Skeletal muscle satellite cell (primary cell): ENCODE measurements around the gene PPP1R10.

Experiments used
- H3K27me3 ChIP-seq: 2 replicates; pipeline ENCODE4 v1.7.0; 2013; ENCODE audit warnings: low read length; ENCODE audit not compliant: control insufficient read depth, insufficient read depth
- H3K36me3 ChIP-seq: 2 replicates; pipeline ENCODE4 v1.7.0; 2013; ENCODE audit warnings: mild to moderate bottlenecking, control low read depth, low read length; ENCODE audit not compliant: insufficient read depth
- H3K4me1 ChIP-seq: 2 replicates; pipeline ENCODE4 v1.7.0; 2013; ENCODE audit warnings: low read length; ENCODE audit not compliant: control insufficient read depth, insufficient read depth
- H3K4me2 ChIP-seq: 2 replicates; pipeline ENCODE4 v1.7.0; 2013; ENCODE audit warnings: mild to moderate bottlenecking, low read length
- H3K4me3 ChIP-seq: 2 replicates; pipeline ENCODE4 v1.7.0; 2013; ENCODE audit warnings: low read length
- H3K9ac ChIP-seq: 2 replicates; pipeline ENCODE4 v1.7.0; 2013; ENCODE audit warnings: mild to moderate bottlenecking, low read depth, low read length, moderate library complexity
- H3K9me3 ChIP-seq: replicated peaks from 2 replicates; pipeline ENCODE4 v1.7.0; 2013; ENCODE audit warnings: mild to moderate bottlenecking, control low read depth, low read length

The PPP1R10 gene

DNA sequence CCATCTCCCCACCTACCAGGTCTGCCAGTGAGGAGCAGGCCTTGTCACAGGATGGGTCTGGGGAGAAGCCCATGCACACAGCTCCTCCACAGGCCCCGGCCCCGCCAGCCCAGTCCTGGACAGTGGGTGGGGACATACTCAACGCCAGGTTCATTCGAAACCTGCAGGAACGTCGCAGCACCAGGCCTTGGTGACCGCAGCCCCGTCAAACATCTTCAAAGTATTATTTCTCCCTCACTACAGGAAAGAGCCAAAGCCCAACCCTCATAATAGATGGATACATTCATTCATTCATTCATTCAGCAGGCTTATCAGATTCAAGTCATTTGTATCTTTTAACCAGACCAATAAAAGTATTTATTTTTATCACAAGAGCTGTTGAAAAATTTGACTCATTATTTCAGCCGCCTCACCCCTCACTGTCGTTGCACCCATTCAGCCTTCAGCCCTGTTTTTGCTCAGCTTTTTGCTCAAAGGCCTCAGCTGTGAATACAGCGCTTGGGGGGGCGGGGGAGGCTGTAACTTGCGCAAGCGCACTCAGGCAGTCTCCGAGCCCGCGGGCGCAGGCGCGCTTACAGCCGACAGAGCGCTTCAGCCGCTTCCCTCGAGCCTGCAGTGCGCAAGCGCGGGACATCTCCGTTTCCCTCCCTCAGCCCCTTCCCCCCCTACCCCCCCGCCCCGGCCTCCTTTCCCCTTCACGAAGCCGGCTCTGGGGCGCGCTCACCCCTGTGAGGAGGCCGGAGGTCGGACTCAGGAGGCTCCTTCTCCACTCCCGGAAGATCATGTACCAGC is 29.6 kb upstream of the PPP1R10 start, which contains the start of gene C6orf136:
Gene C6orf136 (plus strand): TSS at position 684 of the 792 bp plus-strand sequence. CDS start 99 bp downstream, at position 783.
- peak within 1 kb of the TSS; percentile 98 for H3K4me3 ChIP-seq
- H3K36me3 ChIP-seq = peaks cover 20% of the 10 kb centered on the region
- H3K9ac ChIP-seq = peak within 1 kb of the TSS; percentile 90
- H3K4me2 ChIP-seq = peak within 1 kb of the TSS; percentile 100
- H3K4me1 ChIP-seq = peaks cover 13% of the 10 kb centered on the region
- H3K27me3 ChIP-seq = no peaks in the 10 kb centered on the region
- H3K9me3 ChIP-seq = no peaks in the 10 kb centered on the region

DNA sequence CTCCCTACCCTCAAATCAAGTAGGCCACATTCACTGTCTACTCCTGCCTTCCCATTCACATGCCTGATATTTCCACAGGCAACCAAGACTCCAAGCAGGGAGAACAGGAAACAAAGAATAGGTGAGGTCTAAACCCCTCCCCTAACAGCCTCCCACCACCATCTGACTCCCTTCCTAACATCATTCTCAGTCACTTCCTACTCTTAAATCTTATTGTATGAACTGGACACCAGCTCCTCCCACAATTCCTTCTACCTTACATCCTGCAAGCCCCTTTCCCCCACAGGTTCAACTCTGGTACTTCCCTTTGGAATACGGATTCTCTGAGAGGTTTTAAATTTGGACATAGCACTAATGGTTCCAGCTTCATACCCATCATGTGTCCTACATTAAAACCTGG is 28.9 kb upstream of the PPP1R10 start:
- peaks cover 13% of the 10 kb centered on the region for H3K4me1 ChIP-seq
- H3K27me3 ChIP-seq = no peaks in the 10 kb centered on the region
- no peak overlapping the region for H3K4me2 ChIP-seq
- peaks cover 18% of the 10 kb centered on the region for H3K36me3 ChIP-seq
- H3K9ac ChIP-seq = no peak overlapping the region
- H3K4me3 ChIP-seq = no peak overlapping the region
- H3K9me3 ChIP-seq = no peaks in the 10 kb centered on the region

DNA sequence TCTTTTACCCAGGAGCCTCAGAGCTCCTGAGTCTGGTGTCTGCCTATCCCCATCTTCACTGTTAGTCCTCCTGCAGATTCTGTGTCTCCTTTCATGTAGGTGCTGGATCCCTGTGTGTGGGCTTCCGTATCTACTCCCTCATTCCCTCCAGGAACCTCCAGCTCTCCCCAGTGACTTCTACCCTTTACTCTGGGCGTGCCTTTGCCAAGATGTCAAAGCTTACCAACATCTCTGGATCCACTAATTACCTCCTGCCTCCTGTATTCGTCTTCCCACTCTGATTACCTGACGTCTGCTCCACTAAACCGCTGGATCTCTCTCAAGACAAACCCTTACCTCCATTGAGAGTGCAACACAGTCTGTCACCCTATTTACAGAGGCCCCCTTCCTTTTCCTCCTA is 27.7 kb upstream of the PPP1R10 start:
- Histone ChIP-seq H3K27me3 (no peaks in the 10 kb centered on the region), H3K4me2 (no peak overlapping the region), H3K9ac (no peak overlapping the region), H3K9me3 (no peaks in the 10 kb centered on the region), H3K4me1 (peaks cover 13% of the 10 kb centered on the region), H3K36me3 (peaks cover 26% of the 10 kb centered on the region), H3K4me3 (no peak overlapping the region)

DNA sequence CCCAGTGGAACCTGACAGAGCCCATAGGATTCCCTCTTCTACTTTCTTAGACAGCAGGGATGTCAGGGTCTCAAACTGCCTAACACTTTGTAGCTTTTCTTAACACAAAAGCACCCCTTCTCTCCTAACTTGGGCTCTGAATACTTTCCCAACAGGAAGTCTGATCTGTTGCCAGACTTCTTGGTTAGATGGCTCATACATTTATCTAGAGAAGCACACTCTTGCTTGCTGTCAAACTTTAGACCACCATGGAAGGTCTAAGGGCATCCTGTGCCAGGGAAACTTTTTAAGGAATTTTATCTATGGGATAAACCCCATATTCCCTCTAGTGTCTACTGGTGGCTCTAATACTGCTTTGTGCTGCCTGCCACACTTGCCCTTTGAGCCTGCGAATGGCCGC is 26.6 kb upstream of the PPP1R10 start:
- Histone ChIP-seq H3K27me3 (no peaks in the 10 kb centered on the region), H3K9me3 (no peaks in the 10 kb centered on the region), H3K36me3 (peaks cover 26% of the 10 kb centered on the region), H3K4me3 (no peak overlapping the region), H3K4me1 (peaks cover 13% of the 10 kb centered on the region), H3K9ac (no peak overlapping the region), H3K4me2 (no peak overlapping the region)

DNA sequence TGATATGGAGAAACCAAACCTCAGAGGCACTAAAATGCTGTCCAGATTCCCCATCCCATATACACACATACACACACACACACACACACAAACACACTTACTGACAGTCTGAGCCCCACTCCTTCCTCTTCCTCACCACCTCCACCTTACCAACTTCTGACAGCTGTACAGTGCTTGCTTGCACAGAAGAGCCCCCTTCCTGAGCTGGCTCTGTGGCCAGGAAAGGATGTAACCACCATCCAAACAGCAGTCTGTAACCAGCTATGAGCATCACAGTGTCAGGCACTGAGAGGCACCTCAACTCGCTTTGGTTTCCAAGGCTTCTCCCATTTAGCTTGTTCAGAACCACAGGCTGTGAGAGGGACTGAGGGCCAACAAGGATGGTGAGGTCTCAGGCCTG is 24.0 kb upstream of the PPP1R10 start:
- Histone ChIP-seq H3K9ac (no peak overlapping the region), H3K4me1 (no peaks in the 10 kb centered on the region), H3K4me3 (no peak overlapping the region), H3K27me3 (no peaks in the 10 kb centered on the region), H3K4me2 (no peak overlapping the region), H3K36me3 (peaks cover 26% of the 10 kb centered on the region), H3K9me3 (no peaks in the 10 kb centered on the region)

DNA sequence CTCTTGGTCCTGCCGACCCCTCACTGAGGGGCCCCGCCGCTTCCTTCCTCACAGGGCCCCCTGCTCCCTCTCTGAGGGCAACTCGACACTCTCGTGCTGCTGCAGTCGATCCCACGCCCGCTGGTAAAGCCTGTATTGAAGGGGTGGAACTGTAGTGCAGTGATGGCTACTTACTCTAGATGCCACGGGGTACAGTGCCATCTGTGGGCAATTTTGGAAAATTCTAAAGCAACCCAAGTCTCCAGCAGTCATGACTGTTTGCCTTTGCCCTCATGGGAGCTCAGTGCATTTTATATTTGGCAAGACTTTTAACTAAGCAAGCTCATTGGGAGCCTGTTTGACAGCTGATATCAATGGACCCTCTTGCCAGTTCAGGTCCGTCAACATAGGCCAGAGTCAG is 23.4 kb upstream of the PPP1R10 start:
- Histone ChIP-seq H3K27me3 (no peaks in the 10 kb centered on the region), H3K4me3 (no peak overlapping the region), H3K4me2 (no peak overlapping the region), H3K36me3 (peaks cover 26% of the 10 kb centered on the region), H3K4me1 (no peaks in the 10 kb centered on the region), H3K9ac (no peak overlapping the region), H3K9me3 (no peaks in the 10 kb centered on the region)

DNA sequence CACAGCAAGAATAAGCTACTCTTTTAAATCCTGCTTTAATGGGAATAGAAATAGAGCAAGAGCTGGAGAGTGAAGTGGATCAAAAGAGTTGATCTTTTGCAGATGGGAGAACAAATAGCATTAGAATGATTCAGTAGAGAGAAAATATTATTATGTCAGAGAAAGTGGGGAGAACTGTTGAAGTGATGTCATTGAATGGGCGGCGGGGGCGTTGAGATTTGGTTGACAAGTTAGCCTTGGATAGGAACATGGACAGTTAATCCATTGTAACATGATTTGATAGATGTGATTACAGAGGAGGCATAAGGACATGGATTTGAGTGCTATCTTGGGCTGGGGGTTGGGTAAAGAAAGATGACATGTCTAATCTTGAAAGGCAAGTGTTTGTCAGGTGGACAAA is 18.8 kb upstream of the PPP1R10 start:
- H3K36me3 ChIP-seq = peaks cover 25% of the 10 kb centered on the region
- no peak overlapping the region for H3K4me2 ChIP-seq
- no peaks in the 10 kb centered on the region for H3K4me1 ChIP-seq
- H3K9me3 ChIP-seq = no peaks in the 10 kb centered on the region
- H3K27me3 ChIP-seq = no peaks in the 10 kb centered on the region
- no peak overlapping the region for H3K9ac ChIP-seq
- no peak overlapping the region for H3K4me3 ChIP-seq

DNA sequence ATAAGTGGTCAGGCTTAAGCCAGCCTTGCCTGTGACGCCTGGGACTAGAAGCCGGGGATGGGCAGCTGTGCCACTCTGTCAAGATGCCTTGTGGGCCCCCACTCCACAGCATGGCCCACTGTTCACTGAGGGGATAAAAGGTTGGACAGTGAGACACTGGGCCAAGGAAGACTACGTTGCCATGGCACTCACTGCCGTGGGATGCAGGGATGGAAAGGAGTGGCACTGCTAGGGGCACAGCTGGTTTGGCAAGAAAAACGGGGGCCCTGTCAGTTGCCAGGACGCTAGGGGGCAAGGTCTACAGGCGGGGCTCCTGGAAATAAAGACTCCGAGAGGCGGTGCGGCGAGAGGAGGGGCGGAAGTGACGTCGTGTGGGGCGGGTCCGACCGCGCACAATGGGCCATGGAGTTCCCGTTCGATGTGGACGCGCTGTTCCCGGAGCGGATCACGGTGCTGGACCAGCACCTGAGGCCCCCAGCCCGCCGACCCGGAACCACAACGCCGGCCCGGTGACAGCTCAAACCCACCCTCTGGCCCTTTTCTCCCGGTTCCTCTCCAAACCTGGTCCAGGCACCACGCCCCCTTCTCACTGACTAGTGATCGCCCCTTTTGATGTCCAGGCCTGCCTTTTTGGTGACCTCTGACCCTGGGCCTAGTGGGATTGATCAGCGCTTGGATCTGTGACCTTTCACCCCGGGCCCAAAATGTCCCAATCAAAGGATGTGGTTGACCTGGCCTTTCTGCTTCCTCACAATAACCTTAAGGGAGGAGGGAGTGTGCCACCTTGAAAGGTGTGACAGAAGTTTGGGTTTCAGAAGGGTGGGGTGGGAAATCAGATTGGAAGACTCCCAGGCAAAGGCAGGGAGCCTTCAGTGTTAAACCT is 9.7 kb upstream of the PPP1R10 start, which contains the start of gene ATAT1:
Gene ATAT1 (plus strand): TSS at position 391 of the 883 bp plus-strand sequence.
- Histone ChIP-seq H3K4me3 (peak within 1 kb of the TSS; percentile 84), H3K4me2 (peak within 1 kb of the TSS; percentile 97), H3K36me3 (peaks cover 50% of the 10 kb centered on the region), H3K9me3 (no peaks in the 10 kb centered on the region), H3K4me1 (peaks cover 14% of the 10 kb centered on the region), H3K9ac (peak within 1 kb of the TSS; percentile 94), H3K27me3 (no peaks in the 10 kb centered on the region)

DNA sequence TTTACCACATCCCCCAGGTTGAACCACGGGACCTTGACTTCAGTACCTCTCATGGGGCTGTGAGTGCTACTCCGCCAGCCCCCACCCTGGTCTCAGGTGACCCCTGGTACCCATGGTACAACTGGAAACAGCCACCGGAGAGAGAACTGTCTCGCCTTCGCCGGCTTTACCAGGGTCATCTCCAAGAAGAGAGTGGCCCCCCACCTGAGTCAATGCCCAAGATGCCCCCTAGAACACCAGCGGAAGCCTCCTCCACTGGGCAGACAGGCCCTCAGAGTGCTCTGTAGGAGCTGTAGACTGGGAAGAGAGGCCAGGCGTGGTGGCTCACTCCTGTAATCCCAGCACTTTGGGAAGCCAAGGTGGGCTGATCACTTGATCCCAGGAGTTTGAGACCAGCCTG is 8.5 kb upstream of the PPP1R10 start:
- Histone ChIP-seq H3K9me3 (no peaks in the 10 kb centered on the region), H3K27me3 (no peaks in the 10 kb centered on the region), H3K9ac (no peak overlapping the region), H3K4me3 (no peak overlapping the region), H3K36me3 (peaks cover 47% of the 10 kb centered on the region), H3K4me2 (no peak overlapping the region), H3K4me1 (peaks cover 14% of the 10 kb centered on the region)

DNA sequence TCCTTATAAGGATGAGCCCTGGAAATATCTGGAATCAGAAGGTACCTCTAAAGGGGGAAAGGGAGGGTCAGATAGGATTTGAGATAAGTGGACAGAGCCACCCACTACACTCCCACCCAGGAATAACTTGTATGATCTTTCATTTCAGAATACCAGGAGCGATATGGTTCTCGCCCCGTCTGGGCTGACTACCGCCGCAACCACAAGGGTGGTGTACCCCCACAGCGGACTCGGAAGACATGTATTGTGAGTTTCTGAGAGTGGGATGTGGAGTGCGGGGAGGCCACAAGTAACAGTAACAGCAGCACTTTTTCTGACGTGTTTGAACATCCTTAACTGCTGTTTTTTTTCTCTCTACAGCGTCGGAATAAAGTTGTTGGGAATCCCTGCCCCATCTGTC is 2.5 kb upstream of the PPP1R10 start:
- Histone ChIP-seq H3K27me3 (no peaks in the 10 kb centered on the region), H3K4me1 (peaks cover 12% of the 10 kb centered on the region), H3K4me3 (no peak overlapping the region), H3K9ac (peak overlapping the region; percentile 99), H3K36me3 (peaks cover 41% of the 10 kb centered on the region), H3K9me3 (no peaks in the 10 kb centered on the region), H3K4me2 (no peak overlapping the region)

DNA sequence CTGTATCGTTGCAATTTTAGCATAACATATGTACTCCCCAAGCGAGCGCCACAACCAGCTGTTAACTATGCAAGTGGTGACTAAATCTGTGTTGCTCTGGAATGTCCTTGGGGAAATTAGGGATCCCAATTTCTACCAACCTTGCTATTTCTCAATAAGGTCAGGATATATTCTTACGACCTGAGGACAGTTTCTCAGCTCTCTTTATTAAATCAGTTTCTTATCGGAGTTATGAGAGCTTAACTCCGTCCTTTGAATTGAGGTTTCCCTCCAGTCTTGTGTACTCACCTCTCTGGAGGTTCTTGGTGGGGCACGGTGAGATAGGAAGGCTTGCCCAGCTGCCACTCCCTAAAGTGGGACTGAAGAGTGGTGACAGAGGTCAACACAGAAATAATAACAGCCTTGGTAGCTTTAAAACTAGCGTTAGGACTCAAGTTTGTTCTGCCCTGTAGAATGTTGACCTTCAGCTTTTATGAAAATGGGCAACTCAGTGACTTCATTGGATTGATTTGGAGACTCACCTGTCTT is 1.3 kb upstream of the PPP1R10 start:
- H3K9ac ChIP-seq = peak overlapping the region; percentile 99
- H3K4me2 ChIP-seq = peak overlapping the region; percentile 82
- H3K36me3 ChIP-seq = peaks cover 37% of the 10 kb centered on the region
- H3K27me3 ChIP-seq = no peaks in the 10 kb centered on the region
- H3K4me1 ChIP-seq = peaks cover 24% of the 10 kb centered on the region
- peak overlapping the region; percentile 80 for H3K4me3 ChIP-seq
- no peaks in the 10 kb centered on the region for H3K9me3 ChIP-seq
